ENCODE measurements around the gene RTTN.

RTTN gene

GRCh38 chr18:70142001-70142400, 63.5 kb downstream of the RTTN start:
- Histone ChIP-seq H3K4me3 (ENCODE audit: low read depth in 1 of 2, low read length in 2 of 2) (no peak overlapping the region), H3K36me3 (ENCODE audit: insufficient read depth, low read length) (peaks cover 50% of the 10 kb centered on the region), H4K20me1 (ENCODE audit: insufficient read depth, low read length) (no peaks in the 10 kb centered on the region), H3K79me2 (ENCODE audit: insufficient read depth, low read length) (no peaks in the 10 kb centered on the region), H2AFZ (ENCODE audit: low read depth, low read length) (no peak overlapping the region), H3K27ac (ENCODE audit: low read length) (no peak overlapping the region), H3K9me3 (ENCODE audit: insufficient read depth, low read length, severe bottlenecking) (no peaks in the 10 kb centered on the region), H3K27me3 (ENCODE audit: insufficient read depth, low read length, poor library complexity) (no peaks in the 10 kb centered on the region), H3K4me1 (ENCODE audit: insufficient read depth, low read length) (no peaks in the 10 kb centered on the region), H3K4me2 (ENCODE audit: insufficient read depth, low read length) (no peak overlapping the region), H3K9ac (ENCODE audit: low read depth, low read length) (no peak overlapping the region)
- DNase-seq (no peak), ATAC-seq (ENCODE audit: insufficient read depth, low read depth) (no peak)
- TF ChIP-seq CTCF (IDR thresholded peaks at IDR 0.05; ENCODE audit: borderline replicate concordance, extremely low read depth, low read length, poor library complexity, severe bottlenecking) (no peak), EZH2 (IDR thresholded peaks at IDR 0.05; ENCODE audit: borderline replicate concordance, low read depth, low read length, severe bottlenecking) (no peak)

GRCh38 chr18:70139138-70139537, 66.3 kb downstream of the RTTN start:
- Histone ChIP-seq H4K20me1 (ENCODE audit: insufficient read depth, low read length) (no peaks in the 10 kb centered on the region), H3K4me3 (ENCODE audit: low read depth in 1 of 2, low read length in 2 of 2) (no peak overlapping the region), H2AFZ (ENCODE audit: low read depth, low read length) (no peak overlapping the region), H3K27ac (ENCODE audit: low read length) (no peak overlapping the region), H3K79me2 (ENCODE audit: insufficient read depth, low read length) (no peaks in the 10 kb centered on the region), H3K27me3 (ENCODE audit: insufficient read depth, low read length, poor library complexity) (no peaks in the 10 kb centered on the region), H3K9me3 (ENCODE audit: insufficient read depth, low read length, severe bottlenecking) (no peaks in the 10 kb centered on the region), H3K9ac (ENCODE audit: low read depth, low read length) (no peak overlapping the region), H3K36me3 (ENCODE audit: insufficient read depth, low read length) (peaks cover 42% of the 10 kb centered on the region; the same call in 1 of the 2 replicates), H3K4me1 (ENCODE audit: insufficient read depth, low read length) (no peaks in the 10 kb centered on the region), H3K4me2 (ENCODE audit: insufficient read depth, low read length) (no peak overlapping the region)
- ATAC-seq (ENCODE audit: insufficient read depth, low read depth) (no peak), DNase-seq (no peak)
- TF ChIP-seq CTCF (IDR thresholded peaks at IDR 0.05; ENCODE audit: borderline replicate concordance, extremely low read depth, low read length, poor library complexity, severe bottlenecking) = no peak
- no peak for TF ChIP-seq EZH2 (IDR thresholded peaks at IDR 0.05; ENCODE audit: borderline replicate concordance, low read depth, low read length, severe bottlenecking)

- no peak overlapping the region for H3K4me3 ChIP-seq (ENCODE audit: low read depth in 1 of 2, low read length in 2 of 2)
- no peak overlapping the region for H3K27ac ChIP-seq (ENCODE audit: low read length)
- no peak for TF ChIP-seq EZH2 (IDR thresholded peaks at IDR 0.05; ENCODE audit: borderline replicate concordance, low read depth, low read length, severe bottlenecking)
- no peak for TF ChIP-seq CTCF (IDR thresholded peaks at IDR 0.05; ENCODE audit: borderline replicate concordance, extremely low read depth, low read length, poor library complexity, severe bottlenecking)
- peaks cover 37% of the 10 kb centered on the region for H3K36me3 ChIP-seq (ENCODE audit: insufficient read depth, low read length)
- H3K9ac ChIP-seq (ENCODE audit: low read depth, low read length) = no peak overlapping the region
- no peak overlapping the region for H2AFZ ChIP-seq (ENCODE audit: low read depth, low read length)
- H3K9me3 ChIP-seq (ENCODE audit: insufficient read depth, low read length, severe bottlenecking) = no peaks in the 10 kb centered on the region
- H3K4me2 ChIP-seq (ENCODE audit: insufficient read depth, low read length) = no peak overlapping the region
- ATAC-seq (ENCODE audit: insufficient read depth, low read depth) = no peak
- H4K20me1 ChIP-seq (ENCODE audit: insufficient read depth, low read length) = no peaks in the 10 kb centered on the region
- no peaks in the 10 kb centered on the region for H3K27me3 ChIP-seq (ENCODE audit: insufficient read depth, low read length, poor library complexity)
- DNase-seq = no peak
- no peaks in the 10 kb centered on the region for H3K79me2 ChIP-seq (ENCODE audit: insufficient read depth, low read length)
- no peaks in the 10 kb centered on the region for H3K4me1 ChIP-seq (ENCODE audit: insufficient read depth, low read length)
Measured at GRCh38 chr18:70135604-70136003, 69.9 kb downstream of the RTTN start.

- no peak for DNase-seq
- no peaks in the 10 kb centered on the region for H3K4me1 ChIP-seq (ENCODE audit: insufficient read depth, low read length)
- H2AFZ ChIP-seq (ENCODE audit: low read depth, low read length) = no peak overlapping the region
- H3K9ac ChIP-seq (ENCODE audit: low read depth, low read length) = no peak overlapping the region
- no peak for ATAC-seq (ENCODE audit: insufficient read depth, low read depth)
- H3K4me2 ChIP-seq (ENCODE audit: insufficient read depth, low read length) = no peak overlapping the region
- TF ChIP-seq EZH2 (IDR thresholded peaks at IDR 0.05; ENCODE audit: borderline replicate concordance, low read depth, low read length, severe bottlenecking) (no peak), CTCF (IDR thresholded peaks at IDR 0.05; ENCODE audit: borderline replicate concordance, extremely low read depth, low read length, poor library complexity, severe bottlenecking) (no peak)
- H3K79me2 ChIP-seq (ENCODE audit: insufficient read depth, low read length) = no peaks in the 10 kb centered on the region
- H3K27ac ChIP-seq (ENCODE audit: low read length) = no peak overlapping the region
- H4K20me1 ChIP-seq (ENCODE audit: insufficient read depth, low read length) = no peaks in the 10 kb centered on the region
- H3K4me3 ChIP-seq (ENCODE audit: low read depth in 1 of 2, low read length in 2 of 2) = no peak overlapping the region
- no peaks in the 10 kb centered on the region for H3K27me3 ChIP-seq (ENCODE audit: insufficient read depth, low read length, poor library complexity)
- no peaks in the 10 kb centered on the region for H3K9me3 ChIP-seq (ENCODE audit: insufficient read depth, low read length, severe bottlenecking)
- H3K36me3 ChIP-seq (ENCODE audit: insufficient read depth, low read length) = peaks cover 46% of the 10 kb centered on the region
Measured at GRCh38 chr18:70132999-70133398, 72.5 kb downstream of the RTTN start.
